GM19324 (cell line): ENCODE data around the gene SIRT7.
A peak's percentile ranks its signal among the peaks of the same experiment; 100 is the strongest.

Experiments used
- ATAC-seq: cut with Tn5 transposase; IDR thresholded peaks from one replicate; pipeline ENCODE4 v1.9.1; 2021; ENCODE audit warnings: mild to moderate bottlenecking, moderate library complexity; ENCODE audit not compliant: unreplicated experiment, low FRiP score

Gene SIRT7

GRCh38 chr17:81917565-81918332, at the start of gene SIRT7:
Gene SIRT7 (minus strand): TSS chr17:81918176. CDS start chr17:81918131, 45 bp downstream.
- peak; percentile 66 for ATAC-seq

GRCh38 chr17:81967244-81967532, 49.2 kb upstream of the SIRT7 start:
- ATAC-seq: no peak

GRCh38 chr17:81966343-81967243, 48.6 kb upstream of the SIRT7 start:
- no peak for ATAC-seq

GRCh38 chr17:81964081-81964849, 46.3 kb upstream of the SIRT7 start:
- ATAC-seq: no peak

- no peak for ATAC-seq
Observed at GRCh38 chr17:81962499-81963441, 44.8 kb upstream of the SIRT7 start.

- no peak for ATAC-seq
Observed at GRCh38 chr17:81961521-81962498, 43.8 kb upstream of the SIRT7 start.

- ATAC-seq: no peak
Observed at GRCh38 chr17:81961087-81961511, 43.1 kb upstream of the SIRT7 start, which contains the start of gene NOTUM. Gene NOTUM (minus strand): TSS chr17:81961187. CDS start chr17:81960909, 278 bp downstream.

GRCh38 chr17:81960130-81960958, 42.4 kb upstream of the SIRT7 start:
- no peak for ATAC-seq

- ATAC-seq: peak; percentile 61
Observed at GRCh38 chr17:81959362-81960129, 41.6 kb upstream of the SIRT7 start.

- no peak for ATAC-seq
Observed at GRCh38 chr17:81958633-81959342, 40.8 kb upstream of the SIRT7 start.

- no peak for ATAC-seq
Observed at GRCh38 chr17:81957691-81958432, 39.9 kb upstream of the SIRT7 start.

- no peak for ATAC-seq
Observed at GRCh38 chr17:81956607-81957589, 38.9 kb upstream of the SIRT7 start.

- no peak for ATAC-seq
Observed at GRCh38 chr17:81955756-81956544, 38.0 kb upstream of the SIRT7 start.
